HEK293 (cell line): Measurements from ENCODE around the gene VPS26B.
A peak's percentile ranks its signal among the peaks of the same experiment; 100 is the strongest.

Experiments used
- CTCF ChIA-PET: fragments of 350-600 bp; formaldehyde crosslinking; extraction: SDS; loops from one replicate; lab custom pipeline; 2021; ENCODE audit warnings: antibody characterized with exemption; lab: Yijun Ruan, JAX
- POLR2A ChIA-PET: fragments of 300-600 bp; formaldehyde crosslinking; extraction: SDS; loops from one replicate; lab custom pipeline; 2020; ENCODE audit warnings: antibody characterized with exemption, inconsistent platforms; lab: Yijun Ruan, JAX
- H3K27ac ChIP-seq: fragments of 200-500 bp; sonication (Bioruptor generic); 2 replicates; pipeline ENCODE4 v1.5.1; 2014; ENCODE audit warnings: low read depth, low read length, control low read depth, inconsistent platforms; ENCODE audit errors: extremely low read depth
- H3K36me3 ChIP-seq, 2 experiments: fragments of 200-500 bp in 1 of 2; sonication (Bioruptor generic) in 1 of 2; 1 replicate in 1 of 2; 2 replicates in 1 of 2; pipeline ENCODE4 v1.5.1; 2014 to 2017; ENCODE audit warnings: inconsistent platforms in 2 of 2, low read length in 2 of 2; ENCODE audit not compliant: control insufficient read depth in 2 of 2, insufficient read depth in 1 of 2
- H3K4me1 ChIP-seq: fragments of 200-500 bp; sonication (Bioruptor generic); 2 replicates; pipeline ENCODE4 v1.5.1; 2014; ENCODE audit warnings: mild to moderate bottlenecking, low read length, inconsistent platforms; ENCODE audit not compliant: control insufficient read depth, insufficient read depth
- H3K4me3 ChIP-seq: 2 replicates; pipeline ENCODE4 v1.5.1; 2011; ENCODE audit warnings: low read depth, mild to moderate bottlenecking, control low read depth, low read length, moderate library complexity
- H3K9me3 ChIP-seq: fragments of 200-500 bp; sonication (Bioruptor generic); 2 replicates; pipeline ENCODE4 v1.5.1; 2014; ENCODE audit warnings: low read depth, low read length, inconsistent platforms; ENCODE audit not compliant: control insufficient read depth, insufficient read depth
- CTCF ChIP-seq: fragments of 450-650 bp; formaldehyde crosslinking; IDR thresholded peaks from 2 replicates; pipeline ENCODE4 v1.5.1; 2016; ENCODE audit warnings: missing biosample characterization, missing genetic modification characterization
- GLIS2 ChIP-seq: fragments of 450-650 bp; formaldehyde crosslinking; IDR thresholded peaks from 2 replicates; pipeline ENCODE4 v1.5.1; 2016; ENCODE audit warnings: missing biosample characterization, missing genetic modification characterization
- IKZF3 ChIP-seq: fragments of 450-650 bp; IDR thresholded peaks from 2 replicates; pipeline ENCODE4 v1.5.0; 2018; ENCODE audit warnings: missing biosample characterization, mild to moderate bottlenecking, missing genetic modification characterization, moderate library complexity
- MZF1 ChIP-seq: fragments of 450-650 bp; formaldehyde crosslinking; IDR thresholded peaks from 2 replicates; pipeline ENCODE4 v1.5.1; 2017; ENCODE audit warnings: missing biosample characterization, missing genetic modification characterization, borderline replicate concordance
- OSR2 ChIP-seq: fragments of 450-650 bp; formaldehyde crosslinking; IDR thresholded peaks from 2 replicates; pipeline ENCODE4 v1.5.1; 2016; ENCODE audit warnings: missing biosample characterization, missing genetic modification characterization
- PBX3 ChIP-seq: sonication (generic); formaldehyde crosslinking; IDR thresholded peaks from 2 replicates; pipeline ENCODE4 v1.8.1; 2022; ENCODE audit warnings: mild to moderate bottlenecking, moderate library complexity, missing genetic modification reagents
- REPIN1 ChIP-seq: fragments of 450-650 bp; formaldehyde crosslinking; IDR thresholded peaks from 2 replicates; pipeline ENCODE4 v1.5.1; 2017; ENCODE audit warnings: missing biosample characterization, missing genetic modification characterization, low read depth
- SALL2 ChIP-seq: fragments of 450-650 bp; formaldehyde crosslinking; IDR thresholded peaks from 2 replicates; pipeline ENCODE4 v1.5.0; 2017; ENCODE audit warnings: missing biosample characterization, mild to moderate bottlenecking, missing genetic modification characterization, borderline replicate concordance
- SETDB1 ChIP-seq: IDR thresholded peaks from one replicate; pipeline ENCODE4 v1.6.1; 2017; ENCODE audit warnings: mild to moderate bottlenecking, low read length, moderate library complexity, mixed read lengths; ENCODE audit not compliant: insufficient read length
- SP2 ChIP-seq: fragments of 450-650 bp; formaldehyde crosslinking; IDR thresholded peaks from 2 replicates; pipeline ENCODE4 v1.5.1; 2016; ENCODE audit warnings: missing biosample characterization, missing genetic modification characterization
- SP3 ChIP-seq: fragments of 450-650 bp; formaldehyde crosslinking; IDR thresholded peaks from 2 replicates; pipeline ENCODE4 v1.5.1; 2016; ENCODE audit warnings: missing biosample characterization, missing genetic modification characterization
- ZBTB1 ChIP-seq: fragments of 450-650 bp; formaldehyde crosslinking; IDR thresholded peaks from 2 replicates; pipeline ENCODE4 v1.5.1; 2016; ENCODE audit warnings: missing biosample characterization, missing genetic modification characterization
- ZBTB20 ChIP-seq: fragments of 450-650 bp; formaldehyde crosslinking; IDR thresholded peaks from 2 replicates; pipeline ENCODE4 v1.5.1; 2016; ENCODE audit warnings: missing biosample characterization, missing genetic modification characterization
- ZEB2 ChIP-seq: fragments of 450-650 bp; formaldehyde crosslinking; IDR thresholded peaks from 2 replicates; pipeline ENCODE4 v1.5.1; 2016; ENCODE audit warnings: missing biosample characterization, missing genetic modification characterization
- ZFHX2 ChIP-seq: fragments of 450-650 bp; formaldehyde crosslinking; conservative IDR thresholded peaks from 2 replicates; pipeline ENCODE4 v1.5.1; 2016; ENCODE audit warnings: missing biosample characterization, missing genetic modification characterization
- ZNF10 ChIP-seq: fragments of 450-650 bp; formaldehyde crosslinking; IDR thresholded peaks from 2 replicates; pipeline ENCODE4 v1.5.1; 2017; ENCODE audit warnings: missing biosample characterization, missing genetic modification characterization
- ZNF155 ChIP-seq: fragments of 450-650 bp; formaldehyde crosslinking; IDR thresholded peaks from 2 replicates; pipeline ENCODE4 v1.5.1; 2016; ENCODE audit warnings: missing biosample characterization, missing genetic modification characterization
- ZNF416 ChIP-seq: fragments of 450-650 bp; formaldehyde crosslinking; IDR thresholded peaks from 2 replicates; pipeline ENCODE4 v1.5.1; 2016; ENCODE audit warnings: missing biosample characterization, missing genetic modification characterization
- ZNF48 ChIP-seq: fragments of 450-650 bp; formaldehyde crosslinking; IDR thresholded peaks from 2 replicates; pipeline ENCODE4 v1.5.1; 2016; ENCODE audit warnings: missing biosample characterization, missing genetic modification characterization
- ZNF521 ChIP-seq: fragments of 450-650 bp; formaldehyde crosslinking; IDR thresholded peaks from 2 replicates; pipeline ENCODE4 v1.5.1; 2017; ENCODE audit warnings: missing biosample characterization, mild to moderate bottlenecking, missing genetic modification characterization
- ZNF558 ChIP-seq: fragments of 450-650 bp; formaldehyde crosslinking; IDR thresholded peaks from 2 replicates; pipeline ENCODE4 v1.5.1; 2016; ENCODE audit warnings: missing biosample characterization, missing genetic modification characterization
- ZNF600 ChIP-seq: fragments of 450-650 bp; formaldehyde crosslinking; IDR thresholded peaks from 2 replicates; pipeline ENCODE4 v1.5.1; 2016; ENCODE audit warnings: missing biosample characterization, missing genetic modification characterization
- ZNF843 ChIP-seq: fragments of 450-650 bp; formaldehyde crosslinking; IDR thresholded peaks from 2 replicates; pipeline ENCODE4 v1.5.1; 2016; ENCODE audit warnings: missing biosample characterization, missing genetic modification characterization
- ZSCAN16 ChIP-seq: fragments of 450-650 bp; formaldehyde crosslinking; IDR thresholded peaks from 2 replicates; pipeline ENCODE4 v1.5.1; 2016; ENCODE audit warnings: missing biosample characterization, missing genetic modification characterization
- ZSCAN30 ChIP-seq: fragments of 450-650 bp; IDR thresholded peaks from 2 replicates; pipeline ENCODE4 v1.5.1; 2018; ENCODE audit warnings: missing biosample characterization, mild to moderate bottlenecking, missing genetic modification characterization, moderate library complexity
- ZSCAN5A ChIP-seq: fragments of 450-650 bp; formaldehyde crosslinking; IDR thresholded peaks from 2 replicates; pipeline ENCODE4 v1.5.1; 2016; ENCODE audit warnings: missing biosample characterization, missing genetic modification characterization
- TF ChIP-seq, protein P1 (sequence below): fragments of 450-650 bp; formaldehyde crosslinking; IDR thresholded peaks from 2 replicates; pipeline ENCODE4 v1.5.1; 2016; ENCODE audit warnings: missing biosample characterization, missing genetic modification characterization
- TF ChIP-seq, protein P2 (sequence below): fragments of 450-650 bp; formaldehyde crosslinking; optimal IDR thresholded peaks from 2 replicates; pipeline ENCODE3; 2016; ENCODE audit warnings: missing biosample characterization, mild to moderate bottlenecking, missing genetic modification characterization

The VPS26B gene

GRCh38 chr11:134275534-134276395, 51.3 kb downstream of the VPS26B start, which contains the start of gene GLB1L3 (continued):
- TF ChIP-seq ZFHX2 (tag by site-specific recombination) (no peak), ZBTB1 (tag by site-specific recombination) (no peak), MZF1 (peak; percentile 46; the same call in 1 of the 2 replicates), OSR2 (tag by site-specific recombination) (no peak), ZSCAN16 (tag by site-specific recombination) (no peak), SALL2 (tag by site-specific recombination) (no peak), ZNF48 (no peak), ZNF521 (no peak), ZNF558 (tag by site-specific recombination) (no peak), REPIN1 (tag by site-specific recombination) (no peak), SP2 (tag by site-specific recombination) (peak; percentile 54; the same call in 1 of the 2 replicates), ZSCAN5A (tag by site-specific recombination) (peak; percentile 38; the same call in 1 of the 2 replicates), SETDB1 (no peak), ZNF843 (tag by site-specific recombination) (0 out of 2 replicates have a peak, but pooled peaks have one; percentile 55), ZNF155 (no peak), ZNF416 (tag by site-specific recombination) (no peak), SP3 (tag by site-specific recombination) (peak; percentile 32; the same call in 1 of the 2 replicates), GLIS2 (tag by site-specific recombination) (peak; percentile 87), IKZF3 (no peak), PBX3 (CRISPR knock-in tag) (peak; percentile 36; the same call in 1 of the 2 replicates)
- TF ChIP-seq, protein P1, sequence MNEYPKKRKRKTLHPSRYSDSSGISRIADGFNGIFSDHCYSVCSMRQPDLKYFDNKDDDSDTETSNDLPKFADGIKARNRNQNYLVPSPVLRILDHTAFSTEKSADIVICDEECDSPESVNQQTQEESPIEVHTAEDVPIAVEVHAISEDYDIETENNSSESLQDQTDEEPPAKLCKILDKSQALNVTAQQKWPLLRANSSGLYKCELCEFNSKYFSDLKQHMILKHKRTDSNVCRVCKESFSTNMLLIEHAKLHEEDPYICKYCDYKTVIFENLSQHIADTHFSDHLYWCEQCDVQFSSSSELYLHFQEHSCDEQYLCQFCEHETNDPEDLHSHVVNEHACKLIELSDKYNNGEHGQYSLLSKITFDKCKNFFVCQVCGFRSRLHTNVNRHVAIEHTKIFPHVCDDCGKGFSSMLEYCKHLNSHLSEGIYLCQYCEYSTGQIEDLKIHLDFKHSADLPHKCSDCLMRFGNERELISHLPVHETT (tag by site-specific recombination), result no peak

DNA sequence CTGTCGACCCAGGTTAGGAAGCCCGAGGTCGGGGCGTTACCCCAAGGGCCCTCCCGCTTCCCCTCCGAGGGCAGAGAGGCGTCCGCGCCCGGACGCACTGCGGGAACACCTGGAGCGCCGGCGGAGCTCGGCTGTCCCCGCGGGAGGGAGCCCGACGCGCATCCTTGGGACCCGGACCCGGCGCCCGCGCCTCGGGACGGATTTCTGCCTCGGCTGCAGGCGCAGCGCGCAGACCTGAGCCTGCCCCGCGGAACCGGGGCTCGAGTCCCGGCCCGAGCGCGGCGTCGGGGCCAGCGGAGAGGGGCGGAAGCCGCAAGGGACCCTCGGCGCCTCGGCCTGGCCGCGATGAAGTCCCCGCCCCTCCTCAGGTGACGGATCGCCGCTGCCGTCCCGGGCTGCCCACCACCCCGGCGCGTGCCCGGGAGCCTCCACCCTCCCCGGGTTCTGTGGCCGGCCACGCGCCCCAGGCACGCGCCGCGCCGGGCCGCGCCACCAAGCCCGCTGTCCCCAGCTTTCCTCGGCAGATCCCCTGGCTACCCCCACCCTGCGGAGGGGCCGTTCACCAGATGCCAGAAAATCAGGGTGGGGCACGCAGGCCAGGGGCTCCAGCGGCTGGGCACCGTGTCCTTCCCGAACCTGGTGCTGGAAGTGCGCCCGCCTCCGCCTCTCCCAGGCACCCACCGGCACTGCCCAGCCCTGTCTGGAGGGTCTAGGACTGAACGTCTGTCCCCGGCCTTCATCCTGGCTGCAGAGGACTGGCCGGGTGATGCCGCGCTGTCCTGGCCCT, 52.1 kb downstream of the VPS26B start:
- H3K4me3 ChIP-seq, result peak overlapping the region; percentile 52
- peaks cover 0 to 3% of the 10 kb centered on the region in 2 experiments; a peak in 1 of 3 replicates for H3K36me3 ChIP-seq
- CTCF ChIA-PET, result interaction anchor here (0.9 to 5.4 kb wide), 4 partner anchors 10 to 81 kb away, joined by 3 to 35 read pairs (median 5); no protein-coding TSS in a partner anchor
- H3K9me3 ChIP-seq, result no peaks in the 10 kb centered on the region
- POLR2A ChIA-PET, result interaction anchor here (0.9 to 3.0 kb wide), 6 partner anchors 9 to 135 kb away, joined by 3 to 27 read pairs (median 4); partner anchors contain the start of genes B3GAT1, NCAPD3 and VPS26B
- peak overlapping the region; percentile 69; the same call in 1 of the 2 replicates for H3K27ac ChIP-seq
- H3K4me1 ChIP-seq, result peaks cover 7% of the 10 kb centered on the region
- TF ChIP-seq CTCF (tag by site-specific recombination) (0 out of 2 replicates have a peak, but pooled peaks have one; percentile 27), ZEB2 (tag by site-specific recombination) (0 out of 2 replicates have a peak, but pooled peaks have one; percentile 6), ZNF10 (tag by site-specific recombination) (peak; percentile 83; the same call in 1 of the 2 replicates), ZSCAN30 (peak; percentile 1; the same call in 1 of the 2 replicates), ZNF600 (tag by site-specific recombination) (0 out of 2 replicates have a peak, but pooled peaks have one; percentile 11), ZBTB20 (tag by site-specific recombination) (peak; percentile 14; the same call in 1 of the 2 replicates)
- TF ChIP-seq, protein P2, sequence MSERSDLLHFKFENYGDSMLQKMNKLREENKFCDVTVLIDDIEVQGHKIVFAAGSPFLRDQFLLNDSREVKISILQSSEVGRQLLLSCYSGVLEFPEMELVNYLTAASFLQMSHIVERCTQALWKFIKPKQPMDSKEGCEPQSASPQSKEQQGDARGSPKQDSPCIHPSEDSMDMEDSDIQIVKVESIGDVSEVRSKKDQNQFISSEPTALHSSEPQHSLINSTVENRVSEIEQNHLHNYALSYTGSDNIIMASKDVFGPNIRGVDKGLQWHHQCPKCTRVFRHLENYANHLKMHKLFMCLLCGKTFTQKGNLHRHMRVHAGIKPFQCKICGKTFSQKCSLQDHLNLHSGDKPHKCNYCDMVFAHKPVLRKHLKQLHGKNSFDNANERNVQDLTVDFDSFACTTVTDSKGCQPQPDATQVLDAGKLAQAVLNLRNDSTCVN (tag by site-specific recombination), result peak; percentile 80
